Activated naive CD8-positive, alpha-beta T cell (primary cell): ENCODE data around the gene ALDH3B2.
A peak's percentile ranks its signal among the peaks of the same experiment; 100 is the strongest.

ENCODE experiments used
- H3K27ac Mint-ChIP-seq: one replicate; pipeline ENCODE4 v1.8.0; 2021; ENCODE audit warnings: mixed read lengths
- H3K27me3 Mint-ChIP-seq: one replicate; pipeline ENCODE4 v1.8.0; 2021; ENCODE audit warnings: mixed read lengths
- H3K36me3 Mint-ChIP-seq: one replicate; pipeline ENCODE4 v1.8.0; 2021; ENCODE audit warnings: mixed read lengths
- H3K4me1 Mint-ChIP-seq: one replicate; pipeline ENCODE4 v1.8.0; 2021; ENCODE audit warnings: low read depth, mixed read lengths
- H3K4me3 Mint-ChIP-seq: one replicate; pipeline ENCODE4 v1.8.0; 2021; ENCODE audit warnings: mild to moderate bottlenecking, mixed read lengths
- H3K9me3 Mint-ChIP-seq: one replicate; pipeline ENCODE4 v1.8.0; 2021; ENCODE audit warnings: low read depth, mixed read lengths

ALDH3B2 gene

DNA sequence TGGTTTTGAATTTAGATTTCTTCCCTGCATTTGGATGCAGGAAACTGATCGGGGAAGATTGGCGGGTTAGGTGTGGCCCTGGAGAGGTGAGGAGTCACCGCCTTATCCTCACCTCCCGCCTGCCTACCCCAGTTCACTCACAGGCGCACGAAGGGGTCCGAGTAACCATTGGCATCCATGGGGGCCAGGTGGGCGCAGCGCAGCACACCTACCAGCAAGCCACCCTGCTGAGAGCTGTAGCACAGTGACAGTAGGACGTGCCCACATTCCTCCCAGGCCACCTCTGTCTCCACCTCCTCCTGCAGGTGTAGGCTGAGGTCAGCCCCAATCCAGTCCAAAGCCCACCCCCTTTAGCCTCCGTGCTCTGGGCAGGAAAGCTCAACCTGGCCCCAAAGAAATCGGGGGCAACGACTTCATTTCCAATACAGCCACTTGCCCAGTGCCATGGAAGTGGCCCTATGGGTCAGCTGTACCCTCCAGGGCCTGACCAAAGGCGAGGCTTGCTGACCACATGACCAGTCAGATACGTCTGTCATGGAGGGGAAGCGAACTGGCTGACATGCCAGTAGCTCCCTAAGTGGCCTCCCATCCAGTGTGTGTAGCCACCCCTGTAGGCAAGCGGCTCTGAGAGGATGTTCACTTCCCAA lies 61.0 kb downstream of the ALDH3B2 start:
- H3K4me1 Mint-ChIP-seq: peaks cover 28% of the 10 kb centered on the region
- H3K9me3 Mint-ChIP-seq: no peaks in the 10 kb centered on the region
- H3K4me3 Mint-ChIP-seq: peak overlapping the region; percentile 79
- no peaks in the 10 kb centered on the region for H3K27me3 Mint-ChIP-seq
- no peaks in the 10 kb centered on the region for H3K36me3 Mint-ChIP-seq
- H3K27ac Mint-ChIP-seq: peak overlapping the region; percentile 97

DNA sequence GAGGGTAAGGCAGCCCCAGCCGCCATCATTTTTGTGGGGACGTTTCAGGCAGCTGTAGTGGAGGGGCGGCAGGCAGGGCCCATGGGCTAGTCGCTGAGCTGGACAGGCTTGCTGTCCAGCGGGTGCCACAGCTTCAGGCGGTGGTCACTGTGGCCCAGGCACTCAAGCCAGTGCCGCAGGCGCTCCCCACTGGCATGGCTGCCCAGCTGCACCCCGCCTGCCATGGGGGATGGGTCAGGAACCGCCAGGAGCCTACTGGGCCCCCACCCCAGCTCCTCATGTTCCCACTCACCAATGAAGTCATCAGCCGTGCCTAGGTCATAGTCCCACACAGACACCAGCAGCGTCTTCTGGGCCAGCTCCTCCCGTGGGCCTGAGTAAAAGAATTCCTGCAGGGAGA lies 61.7 kb downstream of the ALDH3B2 start:
- peak overlapping the region; percentile 97 for H3K27ac Mint-ChIP-seq

More for the DNA sequence above, 61.7 kb downstream of the ALDH3B2 start:
- H3K4me3 Mint-ChIP-seq: no peak overlapping the region
- H3K9me3 Mint-ChIP-seq: no peaks in the 10 kb centered on the region
- peaks cover 34% of the 10 kb centered on the region for H3K4me1 Mint-ChIP-seq
- H3K36me3 Mint-ChIP-seq: no peaks in the 10 kb centered on the region
- H3K27me3 Mint-ChIP-seq: no peaks in the 10 kb centered on the region
